GM23338 (cell line): ENCODE data around the gene GPR39. TPM values are rescaled to one million over a fixed set of nuclear protein-coding genes. Genes with fewer than 3 reads are reported as not detected.

Experiments
- ATAC-seq: fragments of 200-7000 bp; cut with Tn5 transposase; 3 replicates; pipeline ENCODE4 v1.9.1; 2020
- DNase-seq: peaks from one replicate; pipeline ENCODE4 v3.0.0-alpha.2; 2015; ENCODE audit warnings: low spot score
- H2AFZ ChIP-seq: fragments of 200-600 bp; sonication (generic); 2 replicates; pipeline ENCODE4 v1.8.0; 2016; ENCODE audit warnings: antibody characterized with exemption, mild to moderate bottlenecking, moderate library complexity
- H3F3A ChIP-seq: fragments of 200-600 bp; sonication (generic); replicated peaks from 2 replicates; pipeline ENCODE4 v1.8.0; 2017; ENCODE audit warnings: antibody characterized with exemption, mixed run types, low read depth
- H3K27ac ChIP-seq: fragments of 200-600 bp; sonication (generic); 2 replicates; pipeline ENCODE4 v1.6.1; 2016; ENCODE audit warnings: low read depth
- H3K27me3 ChIP-seq: fragments of 200-600 bp; sonication (generic); 2 replicates; pipeline ENCODE4 v1.8.0; 2016; ENCODE audit warnings: mild to moderate bottlenecking, mixed run types, moderate library complexity; ENCODE audit not compliant: insufficient read depth
- H3K36me3 ChIP-seq: fragments of 200-600 bp; sonication (generic); 2 replicates; pipeline ENCODE4 v1.8.0; 2016; ENCODE audit warnings: mild to moderate bottlenecking; ENCODE audit not compliant: insufficient read depth
- H3K4me1 ChIP-seq: fragments of 200-600 bp; sonication (generic); 2 replicates; pipeline ENCODE4 v1.8.0; 2016; ENCODE audit warnings: mild to moderate bottlenecking, moderate library complexity; ENCODE audit not compliant: insufficient read depth
- H3K4me2 ChIP-seq: fragments of 200-600 bp; sonication (generic); 2 replicates; pipeline ENCODE4 v1.7.1; 2017; ENCODE audit warnings: mixed run types
- H3K4me3 ChIP-seq: fragments of 200-600 bp; sonication (generic); 2 replicates; pipeline ENCODE4 v1.6.1; 2016; ENCODE audit warnings: mixed run types
- H3K79me2 ChIP-seq: fragments of 200-600 bp; sonication (generic); replicated peaks from 2 replicates; pipeline ENCODE4 v1.8.0; 2017; ENCODE audit warnings: mild to moderate bottlenecking; ENCODE audit not compliant: insufficient read depth
- H3K9me2 ChIP-seq: fragments of 200-600 bp; sonication (generic); 2 replicates; pipeline ENCODE4 v1.8.0; 2017; ENCODE audit not compliant: insufficient read depth
- H4K20me1 ChIP-seq: fragments of 200-600 bp; sonication (generic); replicated peaks from 2 replicates; pipeline ENCODE4 v1.8.0; 2017; ENCODE audit warnings: mild to moderate bottlenecking; ENCODE audit not compliant: insufficient read depth
- H3K27ac Mint-ChIP-seq: 2 replicates; pipeline ENCODE4 v1.8.0; 2020; ENCODE audit warnings: inconsistent platforms, mild to moderate bottlenecking, moderate library complexity, mixed read lengths
- H3K27me3 Mint-ChIP-seq: 3 replicates; pipeline ENCODE4 v1.8.0; 2022; ENCODE audit warnings: low read depth, mild to moderate bottlenecking, moderate library complexity, mixed read lengths, inconsistent platforms; ENCODE audit not compliant: insufficient read depth, poor library complexity
- H3K36me3 Mint-ChIP-seq: 3 replicates; pipeline ENCODE4 v1.8.0; 2021; ENCODE audit warnings: low read depth, mild to moderate bottlenecking, inconsistent platforms, moderate library complexity, mixed read lengths
- H3K4me1 Mint-ChIP-seq: 3 replicates; pipeline ENCODE4 v1.8.0; 2020; ENCODE audit warnings: mild to moderate bottlenecking, inconsistent platforms, mixed read lengths
- H3K4me3 Mint-ChIP-seq: 3 replicates; pipeline ENCODE4 v1.8.0; 2021; ENCODE audit warnings: moderate library complexity, mild to moderate bottlenecking, inconsistent platforms, mixed read lengths
- H3K9me3 Mint-ChIP-seq: 3 replicates; pipeline ENCODE4 v1.8.0; 2020; ENCODE audit warnings: moderate library complexity, mild to moderate bottlenecking, inconsistent platforms, mixed read lengths
- CREB1 ChIP-seq: fragments of 250-450 bp; sonication (Bioruptor Pico); IDR thresholded peaks from 2 replicates; pipeline ENCODE4 v1.5.0; 2020; ENCODE audit warnings: low read depth, mild to moderate bottlenecking, moderate library complexity
- EZH2 ChIP-seq: fragments of 200-600 bp; sonication (generic); IDR thresholded peaks from one replicate; pipeline ENCODE4 v1.8.0; 2017; ENCODE audit warnings: antibody characterized with exemption, mild to moderate bottlenecking, low read depth; ENCODE audit not compliant: unreplicated experiment
- JUNB ChIP-seq: IDR thresholded peaks from one replicate; pipeline ENCODE4 v1.6.1; 2016; ENCODE audit warnings: antibody characterized with exemption; ENCODE audit not compliant: unreplicated experiment
- NANOG ChIP-seq: IDR thresholded peaks from 2 replicates; pipeline ENCODE4 v1.6.1; 2016; ENCODE audit warnings: antibody characterized with exemption, borderline replicate concordance
- POLR2AphosphoS5 ChIP-seq: IDR thresholded peaks from 2 replicates; pipeline ENCODE4 v1.6.1; 2016; ENCODE audit warnings: antibody characterized with exemption, low read depth
- ZNF331 ChIP-seq: fragments of 250-450 bp; sonication (Bioruptor Pico); IDR thresholded peaks from 2 replicates; pipeline ENCODE4 v1.5.0; 2020; ENCODE audit warnings: low read depth, mild to moderate bottlenecking, moderate library complexity
- polyA plus RNA-seq: library from polyadenylated mRNA; unstranded; fragments of >200 nt; fragmentation: Nextera tagmentation; extraction: Ambion mirVana; gene quantifications from 2 replicates; pipeline ENCODE4 v1.2.1, GENCODE V29; 2016
- total RNA-seq: library from RNA; depleted of rRNA; stranded (reverse); fragments of >200 nt; shearing (Covaris generic); gene quantifications from 2 replicates; pipeline ENCODE4 v1.2.3, GENCODE V29; 2014
- TF ChIP-seq, protein P1 (sequence below): IDR thresholded peaks from one replicate; pipeline ENCODE4 v1.6.1; 2018; ENCODE audit warnings: antibody characterized with exemption; ENCODE audit not compliant: unreplicated experiment
- TF ChIP-seq, protein P2 (sequence below), 2 experiments: fragments of 200-600 bp in 1 of 2; sonication (generic) in 1 of 2; conservative IDR thresholded peaks; 2 replicates each; pipeline versions ENCODE4 v1.5.1 to v1.6.1; 2016 to 2017; ENCODE audit warnings: antibody characterized with exemption in 2 of 2, low read depth in 2 of 2, mild to moderate bottlenecking in 2 of 2, moderate library complexity in 1 of 2
- TF ChIP-seq, protein P3 (sequence below): IDR thresholded peaks from 2 replicates; pipeline ENCODE4 v1.6.1; 2016; ENCODE audit warnings: antibody characterized with exemption
- TF ChIP-seq, protein P4 (sequence below): fragments of 250-450 bp; sonication (Bioruptor Pico); IDR thresholded peaks from 2 replicates; pipeline ENCODE4 v1.5.0; 2020; ENCODE audit warnings: mild to moderate bottlenecking, moderate library complexity

Gene GPR39
- total and polyA plus RNA-seq, 2 experiments from 2014 or later: 0.55 to 1.9 TPM

DNA sequence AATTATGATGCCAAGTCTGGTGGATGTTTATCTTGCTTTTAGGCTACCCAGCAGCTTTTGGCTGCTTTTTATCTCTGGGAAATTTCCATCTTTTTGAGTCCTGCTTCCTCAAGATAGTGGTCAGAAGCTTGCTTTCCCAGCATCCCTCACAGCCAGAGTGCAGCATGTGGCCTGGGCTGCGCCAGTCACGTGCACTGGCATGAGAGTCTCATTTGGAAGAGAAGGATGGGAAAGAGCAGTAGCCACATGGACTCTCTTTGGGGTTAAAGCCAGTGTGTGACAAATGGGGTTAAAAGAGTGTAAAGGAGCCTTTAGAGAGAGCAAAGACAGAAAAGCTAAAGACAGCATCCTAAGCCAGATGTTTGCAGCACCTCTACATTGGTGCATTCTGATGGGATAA, 12.7 kb downstream of the GPR39 start:
- Histone ChIP-seq H3K27me3 (no peaks in the 10 kb centered on the region), H3K79me2 (no peaks in the 10 kb centered on the region), H3K9me2 (peaks cover 16% of the 10 kb centered on the region), H3K36me3 (no peaks in the 10 kb centered on the region), H2AFZ (no peak overlapping the region), H3F3A (no peaks in the 10 kb centered on the region), H3K27ac (no peak overlapping the region), H3K4me2 (no peak overlapping the region), H3K4me3 (no peak overlapping the region), H3K4me1 (no peaks in the 10 kb centered on the region), H4K20me1 (no peaks in the 10 kb centered on the region)
- TF ChIP-seq ZNF331 (CRISPR knock-in tag) (no peak), CREB1 (no peak), NANOG (no peak), JUNB (no peak), EZH2 (no peak), POLR2AphosphoS5 (no peak)
- TF ChIP-seq, protein P1, sequence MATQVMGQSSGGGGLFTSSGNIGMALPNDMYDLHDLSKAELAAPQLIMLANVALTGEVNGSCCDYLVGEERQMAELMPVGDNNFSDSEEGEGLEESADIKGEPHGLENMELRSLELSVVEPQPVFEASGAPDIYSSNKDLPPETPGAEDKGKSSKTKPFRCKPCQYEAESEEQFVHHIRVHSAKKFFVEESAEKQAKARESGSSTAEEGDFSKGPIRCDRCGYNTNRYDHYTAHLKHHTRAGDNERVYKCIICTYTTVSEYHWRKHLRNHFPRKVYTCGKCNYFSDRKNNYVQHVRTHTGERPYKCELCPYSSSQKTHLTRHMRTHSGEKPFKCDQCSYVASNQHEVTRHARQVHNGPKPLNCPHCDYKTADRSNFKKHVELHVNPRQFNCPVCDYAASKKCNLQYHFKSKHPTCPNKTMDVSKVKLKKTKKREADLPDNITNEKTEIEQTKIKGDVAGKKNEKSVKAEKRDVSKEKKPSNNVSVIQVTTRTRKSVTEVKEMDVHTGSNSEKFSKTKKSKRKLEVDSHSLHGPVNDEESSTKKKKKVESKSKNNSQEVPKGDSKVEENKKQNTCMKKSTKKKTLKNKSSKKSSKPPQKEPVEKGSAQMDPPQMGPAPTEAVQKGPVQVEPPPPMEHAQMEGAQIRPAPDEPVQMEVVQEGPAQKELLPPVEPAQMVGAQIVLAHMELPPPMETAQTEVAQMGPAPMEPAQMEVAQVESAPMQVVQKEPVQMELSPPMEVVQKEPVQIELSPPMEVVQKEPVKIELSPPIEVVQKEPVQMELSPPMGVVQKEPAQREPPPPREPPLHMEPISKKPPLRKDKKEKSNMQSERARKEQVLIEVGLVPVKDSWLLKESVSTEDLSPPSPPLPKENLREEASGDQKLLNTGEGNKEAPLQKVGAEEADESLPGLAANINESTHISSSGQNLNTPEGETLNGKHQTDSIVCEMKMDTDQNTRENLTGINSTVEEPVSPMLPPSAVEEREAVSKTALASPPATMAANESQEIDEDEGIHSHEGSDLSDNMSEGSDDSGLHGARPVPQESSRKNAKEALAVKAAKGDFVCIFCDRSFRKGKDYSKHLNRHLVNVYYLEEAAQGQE: no peak
- TF ChIP-seq, protein P2, sequence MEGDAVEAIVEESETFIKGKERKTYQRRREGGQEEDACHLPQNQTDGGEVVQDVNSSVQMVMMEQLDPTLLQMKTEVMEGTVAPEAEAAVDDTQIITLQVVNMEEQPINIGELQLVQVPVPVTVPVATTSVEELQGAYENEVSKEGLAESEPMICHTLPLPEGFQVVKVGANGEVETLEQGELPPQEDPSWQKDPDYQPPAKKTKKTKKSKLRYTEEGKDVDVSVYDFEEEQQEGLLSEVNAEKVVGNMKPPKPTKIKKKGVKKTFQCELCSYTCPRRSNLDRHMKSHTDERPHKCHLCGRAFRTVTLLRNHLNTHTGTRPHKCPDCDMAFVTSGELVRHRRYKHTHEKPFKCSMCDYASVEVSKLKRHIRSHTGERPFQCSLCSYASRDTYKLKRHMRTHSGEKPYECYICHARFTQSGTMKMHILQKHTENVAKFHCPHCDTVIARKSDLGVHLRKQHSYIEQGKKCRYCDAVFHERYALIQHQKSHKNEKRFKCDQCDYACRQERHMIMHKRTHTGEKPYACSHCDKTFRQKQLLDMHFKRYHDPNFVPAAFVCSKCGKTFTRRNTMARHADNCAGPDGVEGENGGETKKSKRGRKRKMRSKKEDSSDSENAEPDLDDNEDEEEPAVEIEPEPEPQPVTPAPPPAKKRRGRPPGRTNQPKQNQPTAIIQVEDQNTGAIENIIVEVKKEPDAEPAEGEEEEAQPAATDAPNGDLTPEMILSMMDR (conservative IDR thresholded peaks at IDR 0.05; ENCODE audit: low read depth in 2 of 2): no peak
- TF ChIP-seq, protein P3, sequence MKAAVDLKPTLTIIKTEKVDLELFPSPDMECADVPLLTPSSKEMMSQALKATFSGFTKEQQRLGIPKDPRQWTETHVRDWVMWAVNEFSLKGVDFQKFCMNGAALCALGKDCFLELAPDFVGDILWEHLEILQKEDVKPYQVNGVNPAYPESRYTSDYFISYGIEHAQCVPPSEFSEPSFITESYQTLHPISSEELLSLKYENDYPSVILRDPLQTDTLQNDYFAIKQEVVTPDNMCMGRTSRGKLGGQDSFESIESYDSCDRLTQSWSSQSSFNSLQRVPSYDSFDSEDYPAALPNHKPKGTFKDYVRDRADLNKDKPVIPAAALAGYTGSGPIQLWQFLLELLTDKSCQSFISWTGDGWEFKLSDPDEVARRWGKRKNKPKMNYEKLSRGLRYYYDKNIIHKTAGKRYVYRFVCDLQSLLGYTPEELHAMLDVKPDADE: no peak
- TF ChIP-seq, protein P4, sequence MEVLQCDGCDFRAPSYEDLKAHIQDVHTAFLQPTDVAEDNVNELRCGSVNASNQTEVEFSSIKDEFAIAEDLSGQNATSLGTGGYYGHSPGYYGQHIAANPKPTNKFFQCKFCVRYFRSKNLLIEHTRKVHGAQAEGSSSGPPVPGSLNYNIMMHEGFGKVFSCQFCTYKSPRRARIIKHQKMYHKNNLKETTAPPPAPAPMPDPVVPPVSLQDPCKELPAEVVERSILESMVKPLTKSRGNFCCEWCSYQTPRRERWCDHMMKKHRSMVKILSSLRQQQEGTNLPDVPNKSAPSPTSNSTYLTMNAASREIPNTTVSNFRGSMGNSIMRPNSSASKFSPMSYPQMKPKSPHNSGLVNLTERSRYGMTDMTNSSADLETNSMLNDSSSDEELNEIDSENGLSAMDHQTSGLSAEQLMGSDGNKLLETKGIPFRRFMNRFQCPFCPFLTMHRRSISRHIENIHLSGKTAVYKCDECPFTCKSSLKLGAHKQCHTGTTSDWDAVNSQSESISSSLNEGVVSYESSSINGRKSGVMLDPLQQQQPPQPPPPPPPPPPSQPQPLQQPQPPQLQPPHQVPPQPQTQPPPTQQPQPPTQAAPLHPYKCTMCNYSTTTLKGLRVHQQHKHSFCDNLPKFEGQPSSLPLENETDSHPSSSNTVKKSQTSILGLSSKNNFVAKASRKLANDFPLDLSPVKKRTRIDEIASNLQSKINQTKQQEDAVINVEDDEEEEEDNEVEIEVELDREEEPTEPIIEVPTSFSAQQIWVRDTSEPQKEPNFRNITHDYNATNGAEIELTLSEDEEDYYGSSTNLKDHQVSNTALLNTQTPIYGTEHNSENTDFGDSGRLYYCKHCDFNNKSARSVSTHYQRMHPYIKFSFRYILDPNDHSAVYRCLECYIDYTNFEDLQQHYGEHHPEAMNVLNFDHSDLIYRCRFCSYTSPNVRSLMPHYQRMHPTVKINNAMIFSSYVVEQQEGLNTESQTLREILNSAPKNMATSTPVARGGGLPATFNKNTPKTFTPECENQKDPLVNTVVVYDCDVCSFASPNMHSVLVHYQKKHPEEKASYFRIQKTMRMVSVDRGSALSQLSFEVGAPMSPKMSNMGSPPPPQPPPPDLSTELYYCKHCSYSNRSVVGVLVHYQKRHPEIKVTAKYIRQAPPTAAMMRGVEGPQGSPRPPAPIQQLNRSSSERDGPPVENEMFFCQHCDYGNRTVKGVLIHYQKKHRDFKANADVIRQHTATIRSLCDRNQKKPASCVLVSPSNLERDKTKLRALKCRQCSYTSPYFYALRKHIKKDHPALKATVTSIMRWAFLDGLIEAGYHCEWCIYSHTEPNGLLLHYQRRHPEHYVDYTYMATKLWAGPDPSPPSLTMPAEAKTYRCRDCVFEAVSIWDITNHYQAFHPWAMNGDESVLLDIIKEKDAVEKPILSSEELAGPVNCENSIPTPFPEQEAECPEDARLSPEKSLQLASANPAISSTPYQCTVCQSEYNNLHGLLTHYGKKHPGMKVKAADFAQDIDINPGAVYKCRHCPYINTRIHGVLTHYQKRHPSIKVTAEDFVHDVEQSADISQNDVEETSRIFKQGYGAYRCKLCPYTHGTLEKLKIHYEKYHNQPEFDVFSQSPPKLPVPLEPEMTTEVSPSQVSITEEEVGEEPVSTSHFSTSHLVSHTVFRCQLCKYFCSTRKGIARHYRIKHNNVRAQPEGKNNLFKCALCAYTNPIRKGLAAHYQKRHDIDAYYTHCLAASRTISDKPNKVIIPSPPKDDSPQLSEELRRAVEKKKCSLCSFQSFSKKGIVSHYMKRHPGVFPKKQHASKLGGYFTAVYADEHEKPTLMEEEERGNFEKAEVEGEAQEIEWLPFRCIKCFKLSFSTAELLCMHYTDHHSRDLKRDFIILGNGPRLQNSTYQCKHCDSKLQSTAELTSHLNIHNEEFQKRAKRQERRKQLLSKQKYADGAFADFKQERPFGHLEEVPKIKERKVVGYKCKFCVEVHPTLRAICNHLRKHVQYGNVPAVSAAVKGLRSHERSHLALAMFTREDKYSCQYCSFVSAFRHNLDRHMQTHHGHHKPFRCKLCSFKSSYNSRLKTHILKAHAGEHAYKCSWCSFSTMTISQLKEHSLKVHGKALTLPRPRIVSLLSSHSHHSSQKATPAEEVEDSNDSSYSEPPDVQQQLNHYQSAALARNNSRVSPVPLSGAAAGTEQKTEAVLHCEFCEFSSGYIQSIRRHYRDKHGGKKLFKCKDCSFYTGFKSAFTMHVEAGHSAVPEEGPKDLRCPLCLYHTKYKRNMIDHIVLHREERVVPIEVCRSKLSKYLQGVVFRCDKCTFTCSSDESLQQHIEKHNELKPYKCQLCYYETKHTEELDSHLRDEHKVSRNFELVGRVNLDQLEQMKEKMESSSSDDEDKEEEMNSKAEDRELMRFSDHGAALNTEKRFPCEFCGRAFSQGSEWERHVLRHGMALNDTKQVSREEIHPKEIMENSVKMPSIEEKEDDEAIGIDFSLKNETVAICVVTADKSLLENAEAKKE (CRISPR knock-in tag): no peak
- H3K4me1 Mint-ChIP-seq: no peaks in the 10 kb centered on the region
- H3K9me3 Mint-ChIP-seq: no peaks in the 10 kb centered on the region
- H3K36me3 Mint-ChIP-seq: no peaks in the 10 kb centered on the region
- no peaks in the 10 kb centered on the region for H3K27me3 Mint-ChIP-seq
- H3K4me3 Mint-ChIP-seq: no peak overlapping the region
- H3K27ac Mint-ChIP-seq: no peak overlapping the region
- no peak for DNase-seq
- ATAC-seq: no peak
